Upper lobe of left lung (tissue), 4 donors: ENCODE measurements around the gene MEIKIN.

ENCODE experiments used
- EP300 ChIP-seq, 4 donors: sonication (generic); formaldehyde crosslinking; IDR thresholded peaks; one replicate each; pipeline ENCODE4 v1.5.1; 2017; ENCODE audit warnings: antibody characterized with exemption in 4 of 4, control low read depth in 2 of 4
- POLR2A ChIP-seq, 4 donors: fragments of 450-650 bp; IDR thresholded peaks; one replicate each; pipeline ENCODE4 v1.5.1; 2016 to 2017; ENCODE audit warnings: antibody characterized with exemption in 4 of 4, mild to moderate bottlenecking in 2 of 4
- TF ChIP-seq, protein P1 (sequence below), 6 experiments: fragments of 450-650 bp in 4 of 6; fragments of 200-600 bp in 2 of 6; sonication (generic) in 2 of 6; IDR thresholded peaks; one replicate each; pipeline ENCODE4 v1.5.1; 2016 to 2019; ENCODE audit warnings: antibody characterized with exemption in 6 of 6

DNA sequence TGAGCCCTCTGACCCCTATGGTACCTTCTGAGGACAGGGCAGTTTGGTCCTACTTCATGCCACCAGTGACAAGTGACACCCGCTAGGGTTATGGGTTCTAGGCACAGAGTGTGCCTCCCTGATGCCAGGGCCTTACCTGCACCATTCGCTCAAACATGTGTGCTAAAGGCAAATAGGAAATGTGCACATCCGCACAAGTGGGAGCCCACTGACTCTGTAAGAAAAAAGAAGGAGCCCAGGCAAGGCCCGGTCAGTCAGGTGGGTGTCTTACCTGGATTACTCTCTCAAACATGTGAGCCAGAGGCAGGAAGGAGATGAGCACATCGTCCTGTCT is 29.1 kb upstream of the MEIKIN start:
- TF ChIP-seq, protein P1, sequence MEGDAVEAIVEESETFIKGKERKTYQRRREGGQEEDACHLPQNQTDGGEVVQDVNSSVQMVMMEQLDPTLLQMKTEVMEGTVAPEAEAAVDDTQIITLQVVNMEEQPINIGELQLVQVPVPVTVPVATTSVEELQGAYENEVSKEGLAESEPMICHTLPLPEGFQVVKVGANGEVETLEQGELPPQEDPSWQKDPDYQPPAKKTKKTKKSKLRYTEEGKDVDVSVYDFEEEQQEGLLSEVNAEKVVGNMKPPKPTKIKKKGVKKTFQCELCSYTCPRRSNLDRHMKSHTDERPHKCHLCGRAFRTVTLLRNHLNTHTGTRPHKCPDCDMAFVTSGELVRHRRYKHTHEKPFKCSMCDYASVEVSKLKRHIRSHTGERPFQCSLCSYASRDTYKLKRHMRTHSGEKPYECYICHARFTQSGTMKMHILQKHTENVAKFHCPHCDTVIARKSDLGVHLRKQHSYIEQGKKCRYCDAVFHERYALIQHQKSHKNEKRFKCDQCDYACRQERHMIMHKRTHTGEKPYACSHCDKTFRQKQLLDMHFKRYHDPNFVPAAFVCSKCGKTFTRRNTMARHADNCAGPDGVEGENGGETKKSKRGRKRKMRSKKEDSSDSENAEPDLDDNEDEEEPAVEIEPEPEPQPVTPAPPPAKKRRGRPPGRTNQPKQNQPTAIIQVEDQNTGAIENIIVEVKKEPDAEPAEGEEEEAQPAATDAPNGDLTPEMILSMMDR (IDR thresholded peaks at IDR 0.05) = no peak
- TF ChIP-seq POLR2A (IDR thresholded peaks at IDR 0.05) (no peak), EP300 (IDR thresholded peaks at IDR 0.05) (no peak)
